Thymus (tissue), 14 donors: ENCODE results near the gene CTNNA3. TPM values are rescaled to one million over a fixed set of nuclear protein-coding genes. Genes with fewer than 3 reads are reported as not detected.
"Not testable (repeated sequence)": the region's sequence is repeated elsewhere in the genome, so short reads cannot be mapped to it uniquely, and the experiment has no call there.

Experiments
- DNase-seq, 9 donors: peaks; one replicate each; pipeline ENCODE4 v3.0.0-alpha.2; 2013; ENCODE audit warnings: low spot score in 9 of 9, low read depth in 6 of 9, missing footprints in 1 of 9
- H3K27ac ChIP-seq, 2 donors: one replicate each; pipeline ENCODE4 v1.5.1; 2013; ENCODE audit warnings: control low read depth in 1 of 2, low read depth in 1 of 2, low read length in 1 of 2, mild to moderate bottlenecking in 1 of 2, moderate library complexity in 1 of 2
- H3K27me3 ChIP-seq, 2 donors: one replicate each; pipeline ENCODE4 v1.5.1; 2013; ENCODE audit warnings: low read length in 1 of 2; ENCODE audit not compliant: control insufficient read depth in 2 of 2, insufficient read depth in 1 of 2
- H3K36me3 ChIP-seq, 2 donors: one replicate each; pipeline ENCODE4 v1.5.1; 2013; ENCODE audit warnings: low read length in 1 of 2, mild to moderate bottlenecking in 1 of 2, moderate library complexity in 1 of 2; ENCODE audit not compliant: control insufficient read depth in 2 of 2, insufficient read depth in 2 of 2
- H3K4me1 ChIP-seq, 2 donors: one replicate each; pipeline ENCODE4 v1.5.1; 2013; ENCODE audit warnings: low read length in 2 of 2; ENCODE audit not compliant: control insufficient read depth in 2 of 2, insufficient read depth in 2 of 2
- H3K4me3 ChIP-seq, 2 donors: one replicate each; pipeline ENCODE4 v1.5.1; 2013; ENCODE audit warnings: low read length in 2 of 2, control low read depth in 1 of 2, mild to moderate bottlenecking in 1 of 2
- H3K9me3 ChIP-seq, 2 donors: one replicate each; pipeline ENCODE4 v1.5.1; 2013; ENCODE audit warnings: low read length in 1 of 2, mild to moderate bottlenecking in 1 of 2; ENCODE audit not compliant: control insufficient read depth in 2 of 2, insufficient read depth in 1 of 2
- WGBS: extraction: QIAGEN DNeasy Blood & Tissue Kit; methylation state at CpG from one replicate; pipeline ENCODE4 v1.1.7; 2013; 5-methylcytosine and 5-hydroxymethylcytosine counted together
- long read RNA-seq, 10 donors: transcript quantifications; one replicate each; lab custom pipeline, GENCODE V29; 2026
- polyA plus RNA-seq: library from polyadenylated mRNA; stranded (reverse); fragments of 200-250 nt; gene quantifications from one replicate; pipeline ENCODE4 v1.2.3, GENCODE V29; 2013
- total RNA-seq: library from RNA; stranded (reverse); fragments of 120-200 nt; gene quantifications from one replicate; pipeline ENCODE4 v1.2.4, GENCODE V29; 2013
- donor health status: healthy.

Gene CTNNA3
- total RNA-seq (0.28 TPM), polyA plus RNA-seq (0.27 TPM)
- long read RNA-seq, donor 1, result 0 reads
- long read RNA-seq, donor 2, result 0 reads
- long read RNA-seq, donor 3, result 0 reads
- long read RNA-seq, donor 4, result 0 reads
- long read RNA-seq, donor 5, result 0 reads
- long read RNA-seq, donor 6, result 0 reads
- long read RNA-seq, donor 7, result 0 reads
- long read RNA-seq, donor 8, result 0 reads
- long read RNA-seq, donor 9, result 0 reads
- long read RNA-seq, donor 10, result 0 reads

DNA sequence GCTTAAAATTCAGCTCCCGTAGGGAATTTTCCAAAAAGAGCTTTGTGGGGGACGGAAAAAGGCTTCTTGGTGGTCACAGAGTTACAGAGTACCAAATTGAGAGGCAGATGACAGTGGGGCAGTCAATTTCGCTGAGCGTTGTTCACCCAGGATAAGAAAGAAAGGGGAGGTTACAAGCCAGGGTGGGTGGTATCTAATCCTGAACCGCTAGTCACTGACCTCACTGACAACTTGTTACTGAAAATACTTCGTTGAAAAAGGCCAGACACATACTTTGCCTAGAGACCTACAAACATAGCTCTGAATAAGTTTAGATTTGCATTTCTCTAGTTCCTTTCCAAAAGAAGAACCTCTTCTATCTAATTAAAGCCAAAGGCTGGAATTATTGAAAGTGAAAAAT lies at the start of gene CTNNA3:
TSS of gene CTNNA3 (minus strand) at position 167 of the 400 bp plus-strand sequence.
- Histone ChIP-seq H3K27ac (no peak within 1 kb of the TSS), H3K4me3 (no peak within 1 kb of the TSS), H3K9me3 (no peaks in the 10 kb centered on the region), H3K36me3 (no peaks in the 10 kb centered on the region), H3K27me3 (peaks cover 0 to 4% of the 10 kb centered on the region in 2 donors), H3K4me1 (no peaks in the 10 kb centered on the region)
- WGBS, result 77% methylated on average over 6 of the region's 6 CpGs
- no peak for DNase-seq

DNA sequence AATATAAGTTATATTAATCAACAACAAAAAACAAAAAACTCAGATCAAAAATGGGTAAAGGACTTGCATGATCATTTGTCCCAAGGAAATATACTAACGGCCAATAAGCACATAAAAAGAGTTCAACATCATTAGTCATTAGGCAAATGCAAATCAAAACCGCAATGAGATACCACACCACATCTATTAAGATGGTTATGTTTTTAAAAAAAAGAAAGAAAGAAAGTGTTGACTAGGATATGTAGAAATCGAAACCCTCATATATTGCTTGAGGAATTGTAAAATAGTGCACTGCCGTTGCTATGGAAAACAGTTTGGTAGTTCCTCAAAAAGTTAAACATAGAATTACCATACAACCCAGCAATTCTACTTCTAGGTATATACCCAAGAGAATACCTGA lies 39.4 kb upstream of the CTNNA3 start:
- Histone ChIP-seq H3K9me3 (no peaks in the 10 kb centered on the region), H3K4me1 (no peaks in the 10 kb centered on the region), H3K27ac (no peak overlapping the region), H3K36me3 (no peaks in the 10 kb centered on the region), H3K27me3 (no peaks in the 10 kb centered on the region), H3K4me3 (no peak overlapping the region)
- WGBS, result 92% methylated on average over 4 of the region's 4 CpGs
- no peak for DNase-seq

DNA sequence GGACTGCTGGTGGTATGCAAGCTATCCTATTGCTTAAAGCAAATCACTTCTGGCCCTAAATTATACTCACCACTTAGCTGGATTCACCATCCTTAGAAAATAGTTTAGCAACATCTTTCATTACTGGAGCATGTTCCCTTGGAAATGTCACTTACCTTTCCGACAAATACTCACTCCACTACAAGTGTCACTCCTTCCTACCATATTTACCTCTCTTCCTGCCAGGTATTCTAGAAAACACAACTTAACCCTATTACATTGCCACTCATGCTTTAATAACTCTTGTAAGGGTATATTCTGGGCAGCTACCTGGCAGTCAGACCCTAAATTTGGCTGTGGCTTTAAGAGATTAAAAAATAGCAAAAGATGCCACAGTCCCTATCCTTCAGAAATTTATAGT lies 37.5 kb upstream of the CTNNA3 start:
- H3K27me3 ChIP-seq, result no peaks in the 10 kb centered on the region
- DNase-seq, result no peak
- no peaks in the 10 kb centered on the region for H3K9me3 ChIP-seq
- no peak overlapping the region for H3K4me3 ChIP-seq
- H3K27ac ChIP-seq, result no peak overlapping the region
- no peaks in the 10 kb centered on the region for H3K4me1 ChIP-seq
- 98% methylated on average over 1 of the region's 1 CpG for WGBS
- no peaks in the 10 kb centered on the region for H3K36me3 ChIP-seq

DNA sequence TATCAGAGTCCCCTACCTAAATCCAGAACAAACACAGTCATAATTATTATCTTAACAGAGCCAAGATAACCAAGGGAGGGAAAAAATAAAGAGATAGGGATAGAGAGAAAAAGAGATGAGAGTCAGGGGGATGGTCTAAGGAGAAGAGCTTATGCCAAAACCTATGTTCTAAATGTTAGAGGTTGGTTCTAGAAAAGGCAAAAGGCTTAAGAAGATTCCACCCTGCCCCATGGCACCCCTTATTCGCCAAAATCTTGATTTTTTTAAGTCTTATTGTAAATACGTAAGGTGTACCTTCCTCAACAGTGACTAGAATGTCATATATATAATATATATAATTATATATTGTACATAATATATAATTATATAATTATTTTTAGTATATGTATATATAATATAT lies 29.6 kb upstream of the CTNNA3 start:
- H3K27ac ChIP-seq, result no peak overlapping the region
- H3K36me3 ChIP-seq, result no peaks in the 10 kb centered on the region
- no peaks in the 10 kb centered on the region for H3K27me3 ChIP-seq
- no peak for DNase-seq
- 96% methylated on average over 2 of the region's 2 CpGs for WGBS
- no peak overlapping the region for H3K4me3 ChIP-seq
- no peaks in the 10 kb centered on the region for H3K9me3 ChIP-seq
- H3K4me1 ChIP-seq, result no peaks in the 10 kb centered on the region

DNA sequence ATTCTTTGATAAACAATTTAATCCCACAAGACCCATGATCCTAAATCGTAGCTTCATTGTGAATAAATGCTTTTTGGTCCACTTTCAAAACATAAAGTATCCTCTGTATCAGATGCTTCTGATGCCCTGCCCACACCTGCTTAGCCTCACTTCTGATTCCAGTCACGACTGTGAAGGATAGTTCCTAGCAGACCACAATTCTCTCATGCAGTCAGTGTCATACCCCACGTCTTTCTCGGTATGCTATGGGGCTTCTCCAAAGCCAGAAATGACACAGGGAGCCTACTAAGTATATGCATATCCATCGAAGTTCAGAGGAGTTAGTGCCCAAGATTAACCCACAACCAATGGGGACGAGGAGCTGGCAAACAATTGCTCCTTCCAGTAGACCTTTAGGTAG lies 27.6 kb upstream of the CTNNA3 start:
- H3K4me3 ChIP-seq, result no peak overlapping the region
- H3K36me3 ChIP-seq, result no peaks in the 10 kb centered on the region
- H3K27me3 ChIP-seq, result no peaks in the 10 kb centered on the region
- WGBS, result 81% methylated on average over 6 of the region's 6 CpGs
- H3K9me3 ChIP-seq, result no peaks in the 10 kb centered on the region
- DNase-seq, result no peak
- no peak overlapping the region for H3K27ac ChIP-seq
- H3K4me1 ChIP-seq, result no peaks in the 10 kb centered on the region

DNA sequence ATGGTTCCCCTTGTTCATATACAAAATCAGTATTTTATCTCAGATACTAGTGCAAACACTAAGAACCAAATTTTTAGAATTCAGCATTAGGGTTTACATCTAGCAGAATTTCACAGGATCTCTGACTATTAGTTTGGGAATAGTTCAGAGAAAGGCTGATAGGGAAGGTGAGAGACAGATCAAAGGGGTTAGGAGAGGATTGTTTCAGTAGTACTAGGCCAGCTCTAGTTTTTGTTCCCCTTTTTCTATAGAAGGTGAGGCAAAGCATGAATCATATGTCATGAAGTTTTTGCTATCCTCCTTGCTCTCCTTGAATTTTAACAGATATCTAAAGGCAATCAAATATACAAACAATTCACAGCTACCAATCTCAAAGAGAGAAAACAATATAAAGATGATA lies 26.1 kb upstream of the CTNNA3 start:
- Histone ChIP-seq H3K9me3 (no peaks in the 10 kb centered on the region), H3K27me3 (no peaks in the 10 kb centered on the region), H3K36me3 (no peaks in the 10 kb centered on the region), H3K27ac (no peak overlapping the region), H3K4me3 (no peak overlapping the region), H3K4me1 (no peaks in the 10 kb centered on the region)
- no peak for DNase-seq

DNA sequence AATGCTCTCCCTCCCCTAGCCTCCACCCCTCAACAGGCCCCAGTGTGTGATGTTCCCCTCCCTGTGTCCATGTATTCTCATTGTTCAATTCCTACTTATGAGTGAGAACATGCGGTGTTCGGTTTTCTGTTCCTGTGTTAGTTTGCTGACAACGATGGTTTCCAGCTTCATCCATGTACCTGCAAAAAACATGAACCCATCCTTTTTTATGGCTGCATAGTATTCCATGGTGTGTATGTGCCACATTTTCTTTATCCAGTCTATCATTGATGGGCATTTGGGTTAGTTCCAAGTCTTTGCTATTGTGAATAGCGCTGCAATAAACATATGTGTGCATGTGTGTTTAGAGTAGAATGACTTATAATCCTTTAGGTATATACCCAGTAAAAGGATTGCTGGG lies 20.5 kb upstream of the CTNNA3 start:
- not testable (repeated sequence) for H3K36me3 ChIP-seq, H3K9me3 ChIP-seq, H3K27me3 ChIP-seq, H3K4me3 ChIP-seq, H3K27ac ChIP-seq, DNase-seq, H3K4me1 ChIP-seq
- 93% methylated on average over 4 of the region's 4 CpGs for WGBS

DNA sequence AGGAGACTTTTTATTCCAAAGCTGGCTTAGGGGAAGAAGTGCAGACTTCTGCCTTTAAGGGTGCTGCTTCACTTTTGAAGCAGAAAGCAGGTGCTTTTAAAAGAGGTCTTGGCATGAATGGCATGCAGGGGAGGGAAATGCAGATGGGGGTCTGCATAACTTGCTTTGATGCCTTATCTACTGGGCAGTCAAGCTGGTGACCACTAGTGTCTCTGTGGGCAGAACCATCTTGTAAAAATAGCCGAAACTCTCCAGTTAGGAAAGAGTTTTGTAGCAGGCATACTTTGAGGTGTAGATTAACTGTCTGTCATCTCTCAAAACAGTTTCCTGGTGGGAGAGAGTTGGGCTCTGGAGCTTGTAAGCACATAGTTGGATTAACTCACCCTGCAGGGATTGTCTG lies 9.9 kb upstream of the CTNNA3 start:
- Histone ChIP-seq H3K27me3 (no peaks in the 10 kb centered on the region), H3K4me1 (no peaks in the 10 kb centered on the region), H3K4me3 (no peak overlapping the region), H3K9me3 (no peaks in the 10 kb centered on the region), H3K27ac (no peak overlapping the region), H3K36me3 (no peaks in the 10 kb centered on the region)
- DNase-seq, result no peak
- WGBS, result 93% methylated on average over 1 of the region's 1 CpG

DNA sequence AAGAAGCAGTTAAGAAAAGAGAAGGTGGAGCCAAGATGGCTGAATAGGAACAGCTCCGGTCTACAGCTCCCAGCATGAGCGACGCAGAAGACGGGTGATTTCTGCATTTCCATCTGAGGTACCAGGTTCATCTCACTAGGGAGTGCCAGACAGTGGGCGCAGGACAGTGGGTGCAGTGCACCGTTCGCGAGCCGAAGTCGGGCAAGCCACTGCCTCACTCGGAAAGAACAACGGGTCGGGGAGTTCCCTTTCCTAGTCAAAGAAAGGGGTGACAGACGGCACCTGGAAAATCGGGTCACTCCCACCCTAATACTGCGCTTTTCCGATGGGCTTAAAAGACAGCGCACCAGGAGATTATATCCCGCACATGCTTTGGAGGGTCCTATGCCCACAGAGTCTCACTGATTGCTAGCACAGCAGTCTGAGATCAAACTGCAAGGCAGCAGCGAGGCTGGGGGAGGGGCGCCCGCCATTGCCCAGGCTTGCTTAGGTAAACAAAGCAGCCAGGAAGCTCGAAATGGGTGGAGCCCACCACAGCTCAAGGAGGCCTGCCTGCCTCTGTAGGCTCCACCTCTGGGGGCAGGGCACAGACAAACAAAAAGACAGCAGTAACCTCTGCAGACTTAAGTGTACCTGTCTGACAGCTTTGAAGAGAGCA lies 3.7 kb upstream of the CTNNA3 start:
- 89% methylated on average over 23 of the region's 23 CpGs for WGBS
- not testable (repeated sequence) for H3K27ac ChIP-seq, H3K27me3 ChIP-seq, H3K36me3 ChIP-seq, H3K4me1 ChIP-seq, H3K4me3 ChIP-seq, DNase-seq, H3K9me3 ChIP-seq
